Dermis microvascular lymphatic vessel endothelial cell (primary cell): ENCODE results near the gene SERP1. TPM values are rescaled to one million over a fixed set of nuclear protein-coding genes. Genes with fewer than 3 reads are reported as not detected.

Source experiments
- total RNA-seq: library from RNA; depleted of rRNA; stranded (reverse); fragments of >200 nt; gene quantifications from 2 replicates; pipeline ENCODE4 v1.2.1, GENCODE V29; 2014

Gene SERP1
- total RNA-seq, 1 donor from 2014 or later = 97.2 TPM

Other genes starting within 250 kb of the SERP1 start
- 4.2 and 6.2 TPM in 2 replicates for gene TSC22D2, start 138.2 kb downstream of the SERP1 start, total RNA-seq
- 165 and 216 TPM in 2 replicates for gene EIF2A, start 291 bp upstream of the SERP1 start, total RNA-seq
- gene SELENOT, start 56.8 kb upstream of the SERP1 start, total RNA-seq = 141 and 176 TPM in 2 replicates
- gene ERICH6, start 157.4 kb upstream of the SERP1 start, total RNA-seq = under 0.01 TPM in 2 replicates
- 10.1 and 16.2 TPM in 2 replicates for gene SIAH2, start 216.7 kb upstream of the SERP1 start, total RNA-seq